Heart right ventricle (tissue), 16 donors: Measurements from ENCODE around the gene CFAP54. TPM values are rescaled to one million over a fixed set of nuclear protein-coding genes. Genes with fewer than 3 reads are reported as not detected.

Source experiments
- ATAC-seq, 8 donors: fragments of 200-7000 bp; cut with Tn5 transposase; one replicate each; pipeline ENCODE4 v1.9.1; 2020; ENCODE audit warnings: mild to moderate bottlenecking in 8 of 8, moderate library complexity in 8 of 8, moderate number of reproducible peaks in 1 of 8
- DNase-seq, 2 donors: peaks; one replicate each; pipeline ENCODE4 v3.0.0-alpha.2; 2020
- H3K27ac ChIP-seq, 10 donors: fragments of 200-600 bp; sonication (generic) in 2 of 10; one replicate each; pipeline versions ENCODE4 v1.5.0 to v1.8.0; 2020 to 2022; ENCODE audit warnings: mild to moderate bottlenecking in 3 of 10
- H3K27me3 ChIP-seq, 7 donors: fragments of 200-600 bp; one replicate each; pipeline ENCODE4 v1.8.0; 2021 to 2022; ENCODE audit warnings: mild to moderate bottlenecking in 2 of 7
- H3K36me3 ChIP-seq, 9 donors: fragments of 200-600 bp; sonication (generic) in 1 of 9; one replicate each; pipeline versions ENCODE4 v1.5.0 to v1.8.0; 2020 to 2022; ENCODE audit warnings: mild to moderate bottlenecking in 2 of 9
- H3K4me1 ChIP-seq, 9 donors: fragments of 200-600 bp; sonication (generic) in 1 of 9; one replicate each; pipeline versions ENCODE4 v1.5.0 to v1.8.0; 2020 to 2022; ENCODE audit warnings: mild to moderate bottlenecking in 4 of 9
- H3K4me3 ChIP-seq, 10 donors: fragments of 200-600 bp; sonication (generic) in 2 of 10; one replicate each; pipeline versions ENCODE4 v1.5.0 to v1.8.0; 2020 to 2022; ENCODE audit warnings: mild to moderate bottlenecking in 7 of 10, moderate library complexity in 2 of 10
- H3K9me3 ChIP-seq, 11 donors: fragments of 200-600 bp in 10 of 11; sonication (generic) in 2 of 11; one replicate each; pipeline versions ENCODE4 v1.5.0 to v1.8.0; 2013 to 2022; ENCODE audit warnings: mild to moderate bottlenecking in 2 of 11, control low read depth in 1 of 11, moderate library complexity in 1 of 11
- WGBS, 2 donors: extraction: QIAGEN DNeasy Blood & Tissue Kit; methylation state at CpG; one replicate each; pipeline ENCODE4 v1.1.7; 2013; ENCODE audit warnings: inconsistent platforms in 1 of 2; 5-methylcytosine and 5-hydroxymethylcytosine counted together
- intact Hi-C, 10 donors: fragments of 100-400 bp; cut with DNase I; formaldehyde crosslinking; loops; one replicate each; pipeline versions ENCODE4 v1.11.1 to v1.14.2; 2022
- polyA plus RNA-seq, 2 donors: library from polyadenylated mRNA; stranded (reverse); fragments of 200-250 nt; gene quantifications; one replicate each; pipeline ENCODE4 v1.2.3, GENCODE V29; 2013
- total RNA-seq, 10 donors: library from RNA; stranded (reverse); fragmentation: NEBNext Ultra II Directional in 3 of 10; extraction: Animal tissue kit (Norgen Biotek cat#: 25700) in 3 of 10; gene quantifications; one replicate each; pipeline versions ENCODE4 v1.2.1 to v1.2.4, GENCODE V29; 2021 to 2023
- TF ChIP-seq, protein P1 (sequence below), 9 donors: fragments of 200-600 bp; sonication (generic) in 2 of 9; IDR thresholded peaks; one replicate each; pipeline versions ENCODE4 v1.5.0 to v1.8.0; 2021 to 2022; ENCODE audit warnings: antibody characterized with exemption in 9 of 9, mild to moderate bottlenecking in 5 of 9, moderate library complexity in 1 of 9
- donor health status: Arrhythmogenic right ventricular cardiomyopathy.
- donor health status: ischemic (EF 13 %, LVEDD 7.1; RV severe dilation, severe dysfunction).
- donor health status: healthy with polysubstance abuse.
- donor health status: DM: no; HTN: yes; CAD: no.
- donor health status: DM: no; HTN: no; CAD: no.
- donor health status: ischemic (EF 25% LVEDD 6.9; RV normal size, moderate dysfunction).
- donor health status: ischemic (EF 25% LVEDD 5.7; RV mildly dilated, moderate dysfunction).
- donor health status: healthy.
- donor health status: DM: yes; HTN: yes; CAD: no.
- donor health status: Ischemic cardiomyopathy.
- donor health status: ischemic (EF 35%, LVEDD 5.7; RV mildly dilated, moderate dysfunction).
- donor health status: nonischemic (EF 11% LVEDD 7.7; RV severe dilation, severe dysfunction).
- donor health status: DM: yes; HTN: yes; CAD: no.
- donor health status: PGD.
- donor health status: ischemic (EF 29% LVEDD 5.4; RV normal size, mild dysfunction).
- donor health status: nonischemic (EF 23%, LVEDD 6.1; RV moderate dilation, normal function).

CFAP54 gene
- total and polyA plus RNA-seq, 12 donors, result 0.07 to 0.35 (median 0.21) TPM; not detected in 2

DNA sequence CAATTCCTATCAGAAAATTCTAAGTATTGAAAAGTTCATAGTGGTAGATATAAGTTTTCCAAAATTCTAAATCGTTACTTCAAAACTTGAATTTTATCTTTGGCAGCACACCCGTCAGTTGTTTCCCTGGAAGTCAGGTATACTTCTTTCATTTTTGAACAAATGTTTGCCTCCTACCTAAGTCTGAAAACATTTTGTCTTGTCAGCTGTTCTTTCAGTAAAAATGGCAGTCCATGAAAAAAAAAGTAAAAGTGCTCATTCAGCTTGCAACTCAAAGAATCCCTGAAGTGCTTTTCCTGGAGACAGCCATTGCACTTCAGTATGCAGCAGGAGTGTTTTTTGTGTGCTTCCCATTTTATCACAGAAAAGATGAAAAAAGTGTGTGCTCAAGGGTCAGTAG lies 287.5 kb downstream of the CFAP54 start:
- ATAC-seq (no peak), DNase-seq (no peak)
- no peaks in the 10 kb centered on the region for H3K36me3 ChIP-seq
- WGBS, 2 donors, result 84 to 85% methylated on average over 2 of the region's 2 CpGs
- intact Hi-C loops, result no loop called here
- peaks cover 0 to 6% (median 0%) of the 10 kb centered on the region in 11 donors for H3K9me3 ChIP-seq
- TF ChIP-seq, protein P1, sequence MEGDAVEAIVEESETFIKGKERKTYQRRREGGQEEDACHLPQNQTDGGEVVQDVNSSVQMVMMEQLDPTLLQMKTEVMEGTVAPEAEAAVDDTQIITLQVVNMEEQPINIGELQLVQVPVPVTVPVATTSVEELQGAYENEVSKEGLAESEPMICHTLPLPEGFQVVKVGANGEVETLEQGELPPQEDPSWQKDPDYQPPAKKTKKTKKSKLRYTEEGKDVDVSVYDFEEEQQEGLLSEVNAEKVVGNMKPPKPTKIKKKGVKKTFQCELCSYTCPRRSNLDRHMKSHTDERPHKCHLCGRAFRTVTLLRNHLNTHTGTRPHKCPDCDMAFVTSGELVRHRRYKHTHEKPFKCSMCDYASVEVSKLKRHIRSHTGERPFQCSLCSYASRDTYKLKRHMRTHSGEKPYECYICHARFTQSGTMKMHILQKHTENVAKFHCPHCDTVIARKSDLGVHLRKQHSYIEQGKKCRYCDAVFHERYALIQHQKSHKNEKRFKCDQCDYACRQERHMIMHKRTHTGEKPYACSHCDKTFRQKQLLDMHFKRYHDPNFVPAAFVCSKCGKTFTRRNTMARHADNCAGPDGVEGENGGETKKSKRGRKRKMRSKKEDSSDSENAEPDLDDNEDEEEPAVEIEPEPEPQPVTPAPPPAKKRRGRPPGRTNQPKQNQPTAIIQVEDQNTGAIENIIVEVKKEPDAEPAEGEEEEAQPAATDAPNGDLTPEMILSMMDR (IDR thresholded peaks at IDR 0.05), result no peak
- no peak overlapping the region for H3K27ac ChIP-seq
- no peaks in the 10 kb centered on the region for H3K27me3 ChIP-seq
- no peaks in the 10 kb centered on the region for H3K4me1 ChIP-seq
- no peak overlapping the region for H3K4me3 ChIP-seq

DNA sequence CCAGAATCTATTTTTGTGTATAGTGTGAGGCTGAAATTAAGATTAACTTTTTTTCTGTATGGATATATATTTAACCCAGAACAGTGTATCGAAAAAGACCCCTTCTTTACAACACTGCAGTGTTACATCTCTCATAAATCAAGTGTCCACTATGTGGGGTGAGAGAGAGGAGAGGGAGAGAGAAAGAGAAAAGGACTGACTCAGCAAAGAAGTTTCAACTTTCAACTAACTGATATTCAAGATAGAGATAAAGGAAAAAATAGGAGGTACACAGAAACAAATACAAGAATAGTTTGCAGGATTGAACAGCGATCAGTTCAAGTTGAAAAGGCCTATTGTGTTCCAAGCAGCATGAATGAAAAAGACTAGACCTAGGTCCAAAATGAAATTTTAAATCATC lies 291.0 kb downstream of the CFAP54 start:
- Histone ChIP-seq H3K9me3 (no peaks in the 10 kb centered on the region), H3K36me3 (no peaks in the 10 kb centered on the region), H3K27ac (no peak overlapping the region), H3K4me3 (no peak overlapping the region), H3K27me3 (no peaks in the 10 kb centered on the region), H3K4me1 (no peaks in the 10 kb centered on the region)
- intact Hi-C loops, result no loop called here
- TF ChIP-seq, protein P1 (IDR thresholded peaks at IDR 0.05), result no peak
- ATAC-seq (no peak), DNase-seq (no peak)
- 79 to 80% methylated on average over 2 of the region's 2 CpGs for WGBS, 2 donors

DNA sequence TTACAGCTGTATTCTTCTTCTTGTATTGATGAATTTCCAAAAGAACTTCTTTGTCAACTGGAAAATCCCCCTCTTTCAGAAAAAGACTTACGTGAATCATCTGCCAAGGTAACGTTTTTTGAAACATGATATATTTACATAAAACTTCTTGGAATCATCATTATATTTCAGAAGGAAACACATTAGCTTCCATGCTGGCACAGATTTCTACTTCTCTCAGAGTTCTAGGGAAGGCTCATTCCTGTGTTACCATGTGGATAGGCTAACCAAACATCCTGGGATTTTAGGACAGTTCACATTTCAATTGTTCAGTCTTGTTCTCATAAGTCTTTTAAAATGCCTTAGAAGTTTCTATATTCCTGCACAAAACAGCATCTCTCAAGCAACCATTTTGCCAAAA lies 297.4 kb downstream of the CFAP54 start:
- DNase-seq, result no peak
- Histone ChIP-seq H3K36me3 (no peaks in the 10 kb centered on the region), H3K4me1 (no peaks in the 10 kb centered on the region), H3K4me3 (no peak overlapping the region), H3K9me3 (no peaks in the 10 kb centered on the region), H3K27me3 (no peaks in the 10 kb centered on the region), H3K27ac (no peak overlapping the region)
- intact Hi-C loops, result no loop called here
- 67% methylated on average over 2 of the region's 2 CpGs for WGBS, 2 donors
- no peak for ATAC-seq
- TF ChIP-seq, protein P1 (IDR thresholded peaks at IDR 0.05), result no peak

DNA sequence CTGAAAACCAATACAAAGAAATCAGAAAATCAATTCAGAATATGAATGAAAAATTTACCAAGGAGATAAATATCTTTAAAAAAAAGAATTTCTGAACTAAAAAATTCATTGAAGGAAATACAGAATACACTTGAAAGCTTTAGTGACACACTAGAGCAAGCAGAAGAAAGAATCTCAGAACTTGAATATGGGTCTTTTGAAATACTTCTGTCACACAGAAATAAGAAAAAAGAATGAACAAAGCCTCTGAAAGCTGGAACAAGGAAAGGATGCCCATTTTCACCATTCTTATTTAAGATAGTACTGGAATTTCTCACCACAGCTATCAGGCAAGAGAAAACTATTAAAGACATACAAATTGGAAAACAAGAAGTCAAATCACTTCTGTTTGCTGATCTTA lies 314.6 kb downstream of the CFAP54 start:
- no peak for DNase-seq
- no peak for ATAC-seq
- TF ChIP-seq, protein P1 (IDR thresholded peaks at IDR 0.05), result no peak
- no peak overlapping the region for H3K4me3 ChIP-seq
- H3K27me3 ChIP-seq, result no peaks in the 10 kb centered on the region
- H3K4me1 ChIP-seq, result no peaks in the 10 kb centered on the region
- peaks cover 0 to 39% (median 23%) of the 10 kb centered on the region in 11 donors for H3K9me3 ChIP-seq
- H3K27ac ChIP-seq, result no peak overlapping the region
- intact Hi-C loops, result no loop called here
- H3K36me3 ChIP-seq, result no peaks in the 10 kb centered on the region

DNA sequence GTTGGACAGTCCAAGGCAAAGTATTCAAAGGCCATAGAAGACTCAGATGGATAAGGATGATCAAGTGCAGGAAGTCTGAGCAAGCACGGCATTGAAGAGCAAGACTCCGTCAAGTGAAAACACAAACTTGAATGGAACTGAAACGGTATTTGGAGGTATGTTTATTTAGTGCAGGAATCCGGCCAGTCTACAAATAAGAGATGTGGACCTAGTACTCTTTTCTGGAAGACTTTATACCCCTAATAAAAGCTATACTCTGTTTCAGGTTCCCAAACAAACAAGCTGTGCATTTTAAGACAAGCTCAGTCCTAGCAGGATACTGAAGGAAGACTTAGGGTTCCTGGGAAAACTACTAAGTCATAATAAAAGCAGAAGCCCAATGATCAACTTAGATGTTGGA lies 316.9 kb downstream of the CFAP54 start:
- Histone ChIP-seq H3K9me3 (peaks cover 0 to 39% (median 24%) of the 10 kb centered on the region in 11 donors), H3K4me3 (no peak overlapping the region), H3K27ac (no peak overlapping the region), H3K36me3 (no peaks in the 10 kb centered on the region), H3K27me3 (no peaks in the 10 kb centered on the region), H3K4me1 (no peaks in the 10 kb centered on the region)
- DNase-seq, result no peak
- TF ChIP-seq, protein P1 (IDR thresholded peaks at IDR 0.05), result no peak
- 75 to 84% methylated on average over 4 of the region's 4 CpGs for WGBS, 2 donors
- intact Hi-C loops, result no loop called here
- ATAC-seq, result no peak
